HEK293 (cell line): ENCODE data around the gene CENPP.

Experiments
- CTCF ChIP-seq: fragments of 450-650 bp; formaldehyde crosslinking; IDR thresholded peaks from 2 replicates; pipeline ENCODE4 v1.5.1; 2016; ENCODE audit warnings: missing biosample characterization, missing genetic modification characterization
- OSR2 ChIP-seq: fragments of 450-650 bp; formaldehyde crosslinking; IDR thresholded peaks from 2 replicates; pipeline ENCODE4 v1.5.1; 2016; ENCODE audit warnings: missing biosample characterization, missing genetic modification characterization
- REPIN1 ChIP-seq: fragments of 450-650 bp; formaldehyde crosslinking; IDR thresholded peaks from 2 replicates; pipeline ENCODE4 v1.5.1; 2017; ENCODE audit warnings: missing biosample characterization, missing genetic modification characterization, low read depth
- ZNF311 ChIP-seq: fragments of 450-650 bp; formaldehyde crosslinking; IDR thresholded peaks from 2 replicates; pipeline ENCODE4 v1.5.1; 2017; ENCODE audit warnings: missing biosample characterization, missing genetic modification characterization, borderline replicate concordance

- TF ChIP-seq ZNF311 (tag by site-specific recombination) (no peak), OSR2 (tag by site-specific recombination) (no peak), REPIN1 (no peak), CTCF (tag by site-specific recombination) (no peak)
Observed at GRCh38 chr9:92599938-92600461, 274.2 kb downstream of the CENPP start.
